Chondrocyte (in vitro differentiated cells): Measurements from ENCODE around the gene GLYR1. TPM values are rescaled to one million over a fixed set of nuclear protein-coding genes. Genes with fewer than 3 reads are reported as not detected.
"Not testable (repeated sequence)": the region's sequence is repeated elsewhere in the genome, so short reads cannot be mapped to it uniquely, and the experiment has no call there.

Experiments used
- DNase-seq: peaks from one replicate; pipeline ENCODE4 v3.0.0; 2021; ENCODE audit warnings: mixed read lengths, low spot score
- H3K27ac Mint-ChIP-seq: one replicate; pipeline ENCODE4 v1.8.0; 2021; ENCODE audit warnings: mild to moderate bottlenecking, moderate library complexity, mixed read lengths; ENCODE audit not compliant: unreplicated experiment
- H3K27me3 Mint-ChIP-seq: 2 replicates; pipeline ENCODE4 v1.8.0; 2021; ENCODE audit warnings: low read depth, mixed read lengths
- H3K36me3 Mint-ChIP-seq: 2 replicates; pipeline ENCODE4 v1.8.0; 2021; ENCODE audit warnings: low read depth, mixed read lengths
- H3K4me1 Mint-ChIP-seq: 2 replicates; pipeline ENCODE4 v1.8.0; 2021; ENCODE audit warnings: low read depth, mild to moderate bottlenecking, mixed read lengths
- H3K4me3 Mint-ChIP-seq: one replicate; pipeline ENCODE4 v1.8.0; 2021; ENCODE audit warnings: mild to moderate bottlenecking, moderate library complexity, mixed read lengths; ENCODE audit not compliant: unreplicated experiment
- H3K9me3 Mint-ChIP-seq: 2 replicates; pipeline ENCODE4 v1.8.0; 2021; ENCODE audit warnings: low read depth, mixed read lengths
- long read RNA-seq: library from polyadenylated mRNA; stranded (forward); transcript quantifications from one replicate; pipeline ENCODE4 v2.0.0, GENCODE V29; 2021
- total RNA-seq: library from RNA; stranded (reverse); gene quantifications from 3 replicates; pipeline ENCODE4 v1.2.1, GENCODE V29; 2021
- TF ChIP-seq, protein P1 (sequence below): fragments of 200-600 bp; sonication (generic); IDR thresholded peaks from 2 replicates; pipeline ENCODE4 v1.5.0; 2021; ENCODE audit warnings: antibody characterized with exemption, mild to moderate bottlenecking, moderate library complexity

Gene GLYR1
- total RNA-seq: 56.8 to 78.7 TPM (median 58.9 TPM) in 3 replicates
- long read RNA-seq, transcript GLYR1-201 (16 exons, 3,772 nt): major isoform, 15 of 30 reads
- long read RNA-seq, partial matches to known transcripts: 6 of 30 reads
- long read RNA-seq, other reads (novel, unspliced or antisense): 9 of 30 reads

DNA sequence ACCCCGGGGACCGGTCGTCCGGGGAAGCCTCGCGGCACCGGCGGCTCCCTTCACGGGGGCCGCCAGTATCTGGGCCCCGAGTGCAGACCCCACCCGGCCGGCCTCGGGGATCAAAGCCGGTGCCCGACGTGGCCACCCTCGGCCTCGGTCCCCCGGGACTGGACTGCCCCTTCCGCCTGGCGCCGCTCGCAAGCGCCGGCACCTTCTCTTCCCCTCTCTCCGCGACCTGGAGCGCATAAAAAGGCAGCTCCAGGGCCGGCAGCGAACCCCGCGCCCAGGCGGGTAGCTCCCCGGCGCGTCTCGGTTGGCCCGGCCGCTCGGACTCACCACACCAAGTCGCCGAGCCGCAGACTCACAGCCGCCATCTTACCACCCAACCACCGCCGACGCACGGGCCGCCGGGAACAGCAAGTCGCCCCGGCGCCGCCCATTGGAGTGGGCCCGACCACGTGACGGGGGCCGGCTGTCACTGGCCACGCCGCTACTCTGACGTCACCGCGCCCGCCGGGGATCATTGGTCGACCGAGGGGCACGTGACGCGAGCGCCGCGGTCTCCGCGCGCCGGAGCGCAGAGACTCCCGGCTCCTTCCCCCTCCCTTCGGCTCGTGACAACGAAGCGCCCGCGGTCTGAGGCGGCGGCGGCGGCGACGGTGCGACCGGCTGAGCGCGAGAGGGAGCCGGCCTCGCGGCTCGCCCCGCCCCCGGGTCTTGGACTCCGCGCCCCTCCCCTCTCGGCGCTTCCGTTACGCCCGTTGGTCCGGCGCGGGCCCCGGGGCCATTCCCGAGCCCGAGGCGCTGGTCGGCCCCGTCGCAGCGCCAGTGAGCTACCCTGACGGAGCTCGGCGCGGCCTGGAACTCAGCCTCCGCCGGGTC lies at the start of gene GLYR1, which contains the start of gene UBN1:
GLYR1 (minus strand) TSS at position 388 of the 873 bp plus-strand sequence; CDS start at position 365, 23 bp downstream.
UBN1 (plus strand) TSS at position 581 of the 873 bp plus-strand sequence. CDS start 5,437 bp downstream, outside the sequence.
- peak; percentile 100 for DNase-seq
- TF ChIP-seq, protein P1, sequence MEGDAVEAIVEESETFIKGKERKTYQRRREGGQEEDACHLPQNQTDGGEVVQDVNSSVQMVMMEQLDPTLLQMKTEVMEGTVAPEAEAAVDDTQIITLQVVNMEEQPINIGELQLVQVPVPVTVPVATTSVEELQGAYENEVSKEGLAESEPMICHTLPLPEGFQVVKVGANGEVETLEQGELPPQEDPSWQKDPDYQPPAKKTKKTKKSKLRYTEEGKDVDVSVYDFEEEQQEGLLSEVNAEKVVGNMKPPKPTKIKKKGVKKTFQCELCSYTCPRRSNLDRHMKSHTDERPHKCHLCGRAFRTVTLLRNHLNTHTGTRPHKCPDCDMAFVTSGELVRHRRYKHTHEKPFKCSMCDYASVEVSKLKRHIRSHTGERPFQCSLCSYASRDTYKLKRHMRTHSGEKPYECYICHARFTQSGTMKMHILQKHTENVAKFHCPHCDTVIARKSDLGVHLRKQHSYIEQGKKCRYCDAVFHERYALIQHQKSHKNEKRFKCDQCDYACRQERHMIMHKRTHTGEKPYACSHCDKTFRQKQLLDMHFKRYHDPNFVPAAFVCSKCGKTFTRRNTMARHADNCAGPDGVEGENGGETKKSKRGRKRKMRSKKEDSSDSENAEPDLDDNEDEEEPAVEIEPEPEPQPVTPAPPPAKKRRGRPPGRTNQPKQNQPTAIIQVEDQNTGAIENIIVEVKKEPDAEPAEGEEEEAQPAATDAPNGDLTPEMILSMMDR: peak; percentile 2
- Mint-ChIP-seq H3K4me3 (peak within 1 kb of the TSS; percentile 89), H3K27me3 (no peaks in the 10 kb centered on the region), H3K36me3 (peaks cover 9% of the 10 kb centered on the region), H3K4me1 (peaks cover 57% of the 10 kb centered on the region), H3K27ac (peak within 1 kb of the TSS; percentile 96), H3K9me3 (no peaks in the 10 kb centered on the region)

DNA sequence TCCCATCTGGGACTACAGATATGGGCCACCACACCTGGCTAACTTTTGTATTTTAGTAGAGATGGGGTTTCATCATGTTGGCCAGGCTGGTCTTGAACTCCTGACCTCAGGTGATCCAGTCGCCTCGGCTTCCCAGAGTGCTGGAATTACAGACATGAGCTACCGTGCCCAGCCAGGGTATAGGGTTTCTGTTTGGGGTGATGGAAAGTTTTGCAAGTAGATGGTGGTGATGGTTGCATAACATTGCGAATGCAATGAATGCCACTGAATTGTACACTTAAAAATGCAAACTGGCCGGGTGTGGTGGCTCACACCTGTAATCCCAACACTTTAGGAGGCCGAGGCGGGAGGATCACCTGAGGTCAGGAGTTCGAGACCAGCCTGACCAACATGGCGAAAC lies 49.7 kb upstream of the GLYR1 start:
- not testable (repeated sequence) for H3K27ac Mint-ChIP-seq, H3K4me3 Mint-ChIP-seq, H3K36me3 Mint-ChIP-seq, H3K27me3 Mint-ChIP-seq, H3K9me3 Mint-ChIP-seq, DNase-seq, H3K4me1 Mint-ChIP-seq

- no peak overlapping the region for H3K4me3 Mint-ChIP-seq
- TF ChIP-seq, protein P1: no peak
- no peak overlapping the region for H3K27ac Mint-ChIP-seq
- H3K4me1 Mint-ChIP-seq: peaks cover 3% of the 10 kb centered on the region
- H3K27me3 Mint-ChIP-seq: no peaks in the 10 kb centered on the region
- H3K9me3 Mint-ChIP-seq: peaks cover 5% of the 10 kb centered on the region
- DNase-seq: no peak
- no peaks in the 10 kb centered on the region for H3K36me3 Mint-ChIP-seq
Measured at GRCh38 chr16:4895366-4895765, 48.3 kb upstream of the GLYR1 start.

- TF ChIP-seq, protein P1: no peak
Measured at GRCh38 chr16:4894276-4895150, 47.4 kb upstream of the GLYR1 start.

GRCh38 chr16:4893103-4893862 lies 46.2 kb upstream of the GLYR1 start:
- H3K36me3 Mint-ChIP-seq: no peaks in the 10 kb centered on the region
- no peak overlapping the region for H3K27ac Mint-ChIP-seq
- TF ChIP-seq, protein P1: no peak
- no peak overlapping the region for H3K4me3 Mint-ChIP-seq
- DNase-seq: peak; percentile 92
- H3K9me3 Mint-ChIP-seq: peaks cover 2% of the 10 kb centered on the region
- peaks cover 3% of the 10 kb centered on the region for H3K4me1 Mint-ChIP-seq
- H3K27me3 Mint-ChIP-seq: no peaks in the 10 kb centered on the region

More at GRCh38 chr16:4894276-4895150, 47.4 kb upstream of the GLYR1 start:
- Mint-ChIP-seq H3K9me3 (peaks cover 5% of the 10 kb centered on the region), H3K27me3 (no peaks in the 10 kb centered on the region), H3K4me1 (peaks cover 3% of the 10 kb centered on the region), H3K36me3 (no peaks in the 10 kb centered on the region), H3K4me3 (no peak overlapping the region), H3K27ac (no peak overlapping the region)
- DNase-seq: no peak
